Endothelial cell of umbilical vein (primary cell): Measurements from ENCODE around the gene CEP164. TPM values are rescaled to one million over a fixed set of nuclear protein-coding genes. Genes with fewer than 3 reads are reported as not detected.

Experiments used
- BruUV-seq: library from RNA; stranded (reverse); fragments of 400-500 nt; replicated peaks from 2 replicates; lab custom pipeline; 2021; lab: Mats Ljungman, UMichigan
- CTCF ChIA-PET: fragments of 300-600, 350-600 bp; sonication (Branson Sonifier 250); formaldehyde crosslinking; loops from one replicate; lab custom pipeline; 2021; ENCODE audit warnings: antibody characterized with exemption, inconsistent platforms; lab: Charles Lee
- POLR2A ChIA-PET: fragments of 300-600, 350-600 bp; sonication (Branson Sonifier 250); formaldehyde crosslinking; loops from one replicate; lab custom pipeline; 2021; ENCODE audit warnings: antibody characterized with exemption, inconsistent platforms; lab: Charles Lee
- DNase-seq: peaks from one replicate; pipeline ENCODE4 v3.0.0-alpha.2; 2011; ENCODE audit warnings: low read depth, low spot score
- FAIRE-seq: peaks from 2 replicates; lab custom pipeline; 2011; peaks lifted over from hg19 to GRCh38; lab: Jason Lieb, UNC
- H2AFZ ChIP-seq: 2 replicates; pipeline ENCODE4 v1.6.0; 2012; ENCODE audit warnings: low read depth, low read length, control low read depth, inconsistent platforms
- H3K27ac ChIP-seq: 2 replicates; pipeline ENCODE4 v1.5.1; 2011; ENCODE audit warnings: low read depth, mild to moderate bottlenecking, control low read depth, low read length, moderate library complexity; ENCODE audit not compliant: insufficient read depth
- H3K27me3 ChIP-seq, 2 experiments: 2 replicates each; pipeline versions ENCODE4 v1.6.0 to v1.6.1; 2011; ENCODE audit warnings: low read length in 2 of 2, mixed read lengths in 1 of 2; ENCODE audit not compliant: control insufficient read depth in 2 of 2, insufficient read depth in 2 of 2
- H3K36me3 ChIP-seq, 2 experiments: 2 replicates in 1 of 2; 3 replicates in 1 of 2; pipeline ENCODE4 v1.5.1; 2011; ENCODE audit warnings: low read length in 2 of 2, mild to moderate bottlenecking in 1 of 2, moderate library complexity in 1 of 2; ENCODE audit not compliant: control insufficient read depth in 2 of 2, insufficient read depth in 2 of 2; ENCODE audit errors: extremely low read depth in 1 of 2
- H3K4me1 ChIP-seq: 3 replicates; pipeline ENCODE4 v1.5.1; 2011; ENCODE audit warnings: mild to moderate bottlenecking, low read length; ENCODE audit not compliant: control insufficient read depth, insufficient read depth; ENCODE audit errors: extremely low read depth
- H3K4me2 ChIP-seq: 2 replicates; pipeline ENCODE4 v1.6.1; 2011; ENCODE audit warnings: low read length, control low read depth, mixed read lengths; ENCODE audit not compliant: insufficient read depth
- H3K4me3 ChIP-seq, 3 experiments: fragments of 200-600 bp in 1 of 3; sonication (generic), shearing (Covaris generic) in 1 of 3; replicated peaks in 1 of 3; 2 replicates each; pipeline ENCODE4 v1.5.1; 2011 to 2016; ENCODE audit warnings: control low read depth in 3 of 3, low read length in 3 of 3, mild to moderate bottlenecking in 2 of 3, inconsistent platforms in 1 of 3, low read depth in 1 of 3, moderate library complexity in 1 of 3; ENCODE audit not compliant: insufficient read depth in 1 of 3
- H3K79me2 ChIP-seq: 2 replicates; pipeline ENCODE4 v1.6.0; 2012; ENCODE audit warnings: low read length, inconsistent platforms; ENCODE audit not compliant: control insufficient read depth, insufficient read depth
- H3K9ac ChIP-seq: replicated peaks from 2 replicates; pipeline ENCODE3; 2011; ENCODE audit warnings: low read length, control low read depth; ENCODE audit not compliant: insufficient read depth; ENCODE audit errors: extremely low read depth
- H3K9me1 ChIP-seq: replicated peaks from 3 replicates; pipeline ENCODE4 v1.6.0; 2011; ENCODE audit warnings: mild to moderate bottlenecking, low read length; ENCODE audit not compliant: control insufficient read depth, insufficient read depth; ENCODE audit errors: extremely low read depth
- H3K9me3 ChIP-seq: replicated peaks from 2 replicates; pipeline ENCODE4 v1.5.1; 2012; ENCODE audit warnings: low read length, inconsistent platforms; ENCODE audit not compliant: control insufficient read depth, insufficient read depth
- H4K20me1 ChIP-seq: replicated peaks from 2 replicates; pipeline ENCODE3; 2011; ENCODE audit warnings: mild to moderate bottlenecking, low read length; ENCODE audit not compliant: control insufficient read depth, insufficient read depth; ENCODE audit errors: extremely low read depth
- EZH2 ChIP-seq: IDR thresholded peaks from 2 replicates; pipeline ENCODE4 v1.6.1; 2012; ENCODE audit warnings: borderline replicate concordance, low read depth, mild to moderate bottlenecking, moderate library complexity, low read length, inconsistent platforms; ENCODE audit not compliant: severe bottlenecking
- FOS ChIP-seq: IDR thresholded peaks from 2 replicates; pipeline ENCODE4 v1.6.1; 2011; ENCODE audit warnings: mild to moderate bottlenecking, low read length, moderate library complexity, borderline replicate concordance; ENCODE audit not compliant: insufficient read depth
- GATA2 ChIP-seq: IDR thresholded peaks from 2 replicates; pipeline ENCODE4 v1.7.0; 2011; ENCODE audit warnings: low read depth, mild to moderate bottlenecking, moderate library complexity, mixed read lengths, low read length; ENCODE audit not compliant: insufficient read length, insufficient read depth
- JUN ChIP-seq: IDR thresholded peaks from 2 replicates; pipeline ENCODE4 v1.6.1; 2011; ENCODE audit warnings: borderline replicate concordance, low read depth; ENCODE audit not compliant: insufficient read length, insufficient read depth
- MAX ChIP-seq: IDR thresholded peaks from 2 replicates; pipeline ENCODE4 v1.6.1; 2011; ENCODE audit not compliant: insufficient read depth, insufficient read length
- MYC ChIP-seq: IDR thresholded peaks from one replicate; pipeline ENCODE4 v1.6.1; 2011; ENCODE audit warnings: mild to moderate bottlenecking, low read depth, low read length
- POLR2A ChIP-seq: IDR thresholded peaks from 2 replicates; pipeline ENCODE4 v1.6.1; 2012; ENCODE audit warnings: low read depth, mild to moderate bottlenecking, control low read depth, low read length
- POLR2AphosphoS5 ChIP-seq: IDR thresholded peaks from 2 replicates; pipeline ENCODE4 v1.6.1; 2012; ENCODE audit warnings: low read depth, mild to moderate bottlenecking, control low read depth, low read length, moderate library complexity; ENCODE audit not compliant: insufficient read depth
- dilution Hi-C: fragments of 300-500 bp; cut with MboI; formaldehyde crosslinking; loops from one replicate; pipeline ENCODE4 v1.15.0; 2019; ENCODE audit warnings: low sequenced_read_pairs; ENCODE audit not compliant: extremely low pct_ligation_motif_present
- intact Hi-C: fragments of 100-400 bp; cut with micrococcal nuclease; formaldehyde crosslinking; loops from one replicate; pipeline ENCODE4 v1.10.0; 2022
- polyA plus RNA-seq, 4 experiments: library from polyadenylated mRNA; depleted of rRNA in 3 of 4; stranded (reverse) in 3 of 4; unstranded in 1 of 4; fragments of >200 nt; gene quantifications; 2 replicates each; pipeline versions ENCODE4 v1.2.1 to v1.2.3, GENCODE V29; 2011 to 2012; ENCODE audit warnings: missing spikeins in 1 of 4
- total RNA-seq: library from RNA; stranded (reverse); gene quantifications from 2 replicates; pipeline ENCODE4 v1.2.3, GENCODE V29; 2021
- TF ChIP-seq, protein P1 (sequence below), 2 donors: IDR thresholded peaks; 1 replicate in 1 of 2; 2 replicates in 1 of 2; pipeline ENCODE4 v1.5.1; 2011; ENCODE audit warnings: low read length in 2 of 2, mild to moderate bottlenecking in 2 of 2, moderate library complexity in 2 of 2, control low read depth in 1 of 2, inconsistent platforms in 1 of 2, low read depth in 1 of 2; ENCODE audit not compliant: insufficient read depth in 1 of 2; ENCODE audit errors: extremely low read depth in 1 of 2

The CEP164 gene
- total and polyA plus RNA-seq, 2 donors (not counting 3 experiments of a cell fraction or from before 2014, with no cell fraction given) = 22.7 to 48.4 TPM

DNA sequence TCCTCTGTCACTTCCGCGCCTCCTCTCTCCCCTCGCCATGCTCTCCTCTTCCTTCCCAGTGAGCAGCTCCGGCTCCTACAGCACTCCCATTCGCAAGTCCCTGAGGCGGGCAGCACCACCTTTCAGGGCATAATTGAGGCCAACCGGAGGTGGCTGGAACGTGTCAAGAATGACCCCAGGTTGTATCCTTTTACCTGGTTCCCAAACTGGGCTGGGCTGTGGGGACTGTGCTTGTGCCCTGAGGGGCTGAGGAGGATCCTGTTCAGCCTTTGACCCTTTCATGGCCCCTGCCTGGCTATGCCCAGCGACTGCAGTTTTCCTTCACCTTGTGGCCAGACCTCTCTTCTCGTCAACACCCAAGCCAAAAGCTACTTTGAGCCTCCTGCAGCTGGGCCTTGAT lies 84.1 kb downstream of the CEP164 start:
- Histone ChIP-seq H3K9me3 (no peaks in the 10 kb centered on the region), H3K9me1 (no peaks in the 10 kb centered on the region), H3K36me3 (peaks cover 7 to 18% of the 10 kb centered on the region in 2 experiments), H3K27me3 (no peaks in the 10 kb centered on the region), H3K4me3 (no peak overlapping the region), H3K79me2 (no peaks in the 10 kb centered on the region), H4K20me1 (no peaks in the 10 kb centered on the region), H3K4me1 (no peaks in the 10 kb centered on the region), H3K27ac (no peak overlapping the region), H3K9ac (no peak overlapping the region), H3K4me2 (no peak overlapping the region), H2AFZ (no peak overlapping the region)
- dilution Hi-C loops = no loop called here
- intact Hi-C loops = no loop called here
- CTCF ChIA-PET = interaction anchor here (4.8 kb wide), 1 partner anchor 15 kb away, joined by 21 read pairs; no protein-coding TSS in a partner anchor
- FAIRE-seq (no peak), DNase-seq (no peak)
- TF ChIP-seq, protein P1, sequence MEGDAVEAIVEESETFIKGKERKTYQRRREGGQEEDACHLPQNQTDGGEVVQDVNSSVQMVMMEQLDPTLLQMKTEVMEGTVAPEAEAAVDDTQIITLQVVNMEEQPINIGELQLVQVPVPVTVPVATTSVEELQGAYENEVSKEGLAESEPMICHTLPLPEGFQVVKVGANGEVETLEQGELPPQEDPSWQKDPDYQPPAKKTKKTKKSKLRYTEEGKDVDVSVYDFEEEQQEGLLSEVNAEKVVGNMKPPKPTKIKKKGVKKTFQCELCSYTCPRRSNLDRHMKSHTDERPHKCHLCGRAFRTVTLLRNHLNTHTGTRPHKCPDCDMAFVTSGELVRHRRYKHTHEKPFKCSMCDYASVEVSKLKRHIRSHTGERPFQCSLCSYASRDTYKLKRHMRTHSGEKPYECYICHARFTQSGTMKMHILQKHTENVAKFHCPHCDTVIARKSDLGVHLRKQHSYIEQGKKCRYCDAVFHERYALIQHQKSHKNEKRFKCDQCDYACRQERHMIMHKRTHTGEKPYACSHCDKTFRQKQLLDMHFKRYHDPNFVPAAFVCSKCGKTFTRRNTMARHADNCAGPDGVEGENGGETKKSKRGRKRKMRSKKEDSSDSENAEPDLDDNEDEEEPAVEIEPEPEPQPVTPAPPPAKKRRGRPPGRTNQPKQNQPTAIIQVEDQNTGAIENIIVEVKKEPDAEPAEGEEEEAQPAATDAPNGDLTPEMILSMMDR (IDR thresholded peaks at IDR 0.05; ENCODE audit: extremely low read depth in 1 of 2, insufficient read depth in 1 of 2, low read depth in 1 of 2, low read length in 2 of 2) = no peak
- no peak for TF ChIP-seq MYC
- no peak for TF ChIP-seq EZH2
- TF ChIP-seq MAX = no peak
- no peak for TF ChIP-seq GATA2
- no peak for TF ChIP-seq FOS
- no peak for TF ChIP-seq POLR2A
- TF ChIP-seq POLR2AphosphoS5 = no peak
- no peak for TF ChIP-seq JUN
- POLR2A ChIA-PET = no interaction called here
- BruUV-seq = no TSS peak
